Sigmoid colon (tissue), 7 donors: Measurements from ENCODE around the gene GCNA. TPM values are rescaled to one million over a fixed set of nuclear protein-coding genes. Genes with fewer than 3 reads are reported as not detected.

Experiments
- DNase-seq: peaks from one replicate; pipeline ENCODE4 v3.0.0-alpha.2; 2019
- H3K27ac ChIP-seq, 4 donors: fragments of 200-600 bp; sonication (generic); one replicate each; pipeline ENCODE4 v1.5.1; 2016 to 2019; ENCODE audit warnings: mild to moderate bottlenecking in 1 of 4
- H3K27me3 ChIP-seq, 3 donors: fragments of 200-600 bp; sonication (generic); one replicate each; pipeline ENCODE4 v1.5.1; 2019; ENCODE audit warnings: mild to moderate bottlenecking in 1 of 3
- H3K36me3 ChIP-seq, 4 donors: fragments of 200-600 bp; sonication (generic); one replicate each; pipeline ENCODE4 v1.5.1; 2016 to 2019
- H3K4me1 ChIP-seq, 4 donors: fragments of 200-600 bp; sonication (generic); one replicate each; pipeline ENCODE4 v1.5.1; 2017 to 2019
- H3K4me3 ChIP-seq, 4 donors: fragments of 200-600 bp; sonication (generic); one replicate each; pipeline ENCODE4 v1.5.1; 2017 to 2019; ENCODE audit warnings: mild to moderate bottlenecking in 2 of 4, moderate library complexity in 1 of 4
- H3K9me3 ChIP-seq, 4 donors: fragments of 200-600 bp in 3 of 4; sonication (generic) in 3 of 4; one replicate each; pipeline versions ENCODE4 v1.5.1 to v1.6.1; 2013 to 2019
- EP300 ChIP-seq, 4 donors: sonication (generic); formaldehyde crosslinking; IDR thresholded peaks; one replicate each; pipeline ENCODE4 v1.6.1; 2017; ENCODE audit warnings: antibody characterized with exemption in 4 of 4
- POLR2A ChIP-seq, 2 donors: fragments of 450-650 bp; IDR thresholded peaks; one replicate each; pipeline ENCODE4 v1.6.1; 2016; ENCODE audit warnings: antibody characterized with exemption in 2 of 2, mild to moderate bottlenecking in 2 of 2, moderate library complexity in 2 of 2
- POLR2AphosphoS5 ChIP-seq, 4 donors: sonication (generic); formaldehyde crosslinking; IDR thresholded peaks; one replicate each; pipeline ENCODE4 v1.6.1; 2017; ENCODE audit warnings: antibody characterized with exemption in 4 of 4
- WGBS, 2 donors: extraction: QIAGEN DNeasy Blood & Tissue Kit; methylation state at CpG; one replicate each; pipeline ENCODE4 v1.1.7; 2013; 5-methylcytosine and 5-hydroxymethylcytosine counted together
- intact Hi-C: fragments of 100-400 bp; cut with DNase I; formaldehyde crosslinking; loops from one replicate; pipeline ENCODE4 v1.15.1; 2023
- polyA plus RNA-seq, 3 donors: library from polyadenylated mRNA; stranded (reverse); fragments of 200-250 nt; gene quantifications; one replicate each; pipeline ENCODE4 v1.2.3, GENCODE V29; 2013
- total RNA-seq, 4 donors: library from RNA; depleted of rRNA; stranded (reverse); fragments of >200 nt; gene quantifications; one replicate each; pipeline ENCODE4 v1.1.0, GENCODE V29; 2016
- TF ChIP-seq, protein P1 (sequence below), 4 experiments: fragments of 450-650 bp in 3 of 4; fragments of 200-600 bp in 1 of 4; IDR thresholded peaks; one replicate each; pipeline ENCODE4 v1.5.1; 2016 to 2019; ENCODE audit warnings: antibody characterized with exemption in 4 of 4, mild to moderate bottlenecking in 3 of 4, moderate library complexity in 2 of 4
- donor health status: healthy with polysubstance abuse.
- donor health status: Bipolar disorder and iron deficiency.
- donor health status: healthy.

GCNA gene
- total and polyA plus RNA-seq, 7 donors, result 0.60 to 5.0 (median 1.5) TPM

DNA sequence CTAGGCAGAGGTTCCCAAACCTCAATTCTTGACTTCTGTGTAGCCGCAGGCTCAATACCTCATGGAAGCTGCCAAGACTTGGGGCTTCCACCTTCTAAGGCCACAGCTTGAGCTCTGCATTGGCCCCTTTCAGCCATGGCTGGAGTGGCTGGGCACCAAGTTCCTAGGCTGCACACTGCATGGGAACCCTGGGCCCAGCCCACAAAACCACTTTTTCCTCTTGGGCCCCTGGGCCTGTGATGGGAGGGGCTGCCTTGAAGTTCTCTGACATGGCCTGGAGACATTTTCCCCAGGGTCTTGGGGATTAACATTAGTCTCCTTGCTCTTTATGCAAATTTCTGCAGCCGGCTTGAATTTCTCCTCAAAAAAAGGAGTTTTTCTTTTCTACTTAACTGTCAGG, 75.1 kb downstream of the GCNA start:
- no peak overlapping the region for H3K4me3 ChIP-seq
- no peak for DNase-seq
- intact Hi-C loops, result no loop called here

DNA sequence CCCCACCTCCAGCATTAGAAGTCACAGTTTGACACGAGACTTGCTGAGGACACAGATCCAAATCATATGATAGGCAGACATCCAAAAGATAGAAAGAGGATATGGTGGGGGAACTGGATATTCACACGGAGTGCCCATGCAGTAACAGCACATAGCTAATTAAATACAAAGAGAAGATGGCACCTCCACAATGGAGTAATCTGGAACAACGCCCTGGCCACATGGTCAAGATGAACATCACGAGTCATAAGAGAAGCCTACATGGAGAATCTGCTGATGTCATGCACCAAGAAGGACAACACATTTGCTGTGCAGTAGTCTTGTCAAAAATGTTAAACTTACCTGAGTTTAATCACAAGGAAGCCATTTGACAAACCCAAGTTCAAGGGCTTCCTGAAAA, 79.0 kb downstream of the GCNA start:
- Histone ChIP-seq H3K9me3 (no peaks in the 10 kb centered on the region), H3K4me1 (no peaks in the 10 kb centered on the region), H3K4me3 (no peak overlapping the region), H3K27me3 (no peaks in the 10 kb centered on the region), H3K36me3 (no peaks in the 10 kb centered on the region), H3K27ac (no peak overlapping the region)
- no peak for DNase-seq
- 87% methylated on average over 4 of the region's 4 CpGs for WGBS, 2 donors
- TF ChIP-seq, protein P1, sequence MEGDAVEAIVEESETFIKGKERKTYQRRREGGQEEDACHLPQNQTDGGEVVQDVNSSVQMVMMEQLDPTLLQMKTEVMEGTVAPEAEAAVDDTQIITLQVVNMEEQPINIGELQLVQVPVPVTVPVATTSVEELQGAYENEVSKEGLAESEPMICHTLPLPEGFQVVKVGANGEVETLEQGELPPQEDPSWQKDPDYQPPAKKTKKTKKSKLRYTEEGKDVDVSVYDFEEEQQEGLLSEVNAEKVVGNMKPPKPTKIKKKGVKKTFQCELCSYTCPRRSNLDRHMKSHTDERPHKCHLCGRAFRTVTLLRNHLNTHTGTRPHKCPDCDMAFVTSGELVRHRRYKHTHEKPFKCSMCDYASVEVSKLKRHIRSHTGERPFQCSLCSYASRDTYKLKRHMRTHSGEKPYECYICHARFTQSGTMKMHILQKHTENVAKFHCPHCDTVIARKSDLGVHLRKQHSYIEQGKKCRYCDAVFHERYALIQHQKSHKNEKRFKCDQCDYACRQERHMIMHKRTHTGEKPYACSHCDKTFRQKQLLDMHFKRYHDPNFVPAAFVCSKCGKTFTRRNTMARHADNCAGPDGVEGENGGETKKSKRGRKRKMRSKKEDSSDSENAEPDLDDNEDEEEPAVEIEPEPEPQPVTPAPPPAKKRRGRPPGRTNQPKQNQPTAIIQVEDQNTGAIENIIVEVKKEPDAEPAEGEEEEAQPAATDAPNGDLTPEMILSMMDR (IDR thresholded peaks at IDR 0.05), result no peak
- TF ChIP-seq POLR2A (IDR thresholded peaks at IDR 0.05), result no peak
- no peak for TF ChIP-seq EP300 (IDR thresholded peaks at IDR 0.05)
- intact Hi-C loops, result no loop called here

More for the DNA sequence above, 75.1 kb downstream of the GCNA start:
- WGBS, 2 donors, result 93 to 95% methylated on average over 2 of the region's 2 CpGs
- no peaks in the 10 kb centered on the region for H3K9me3 ChIP-seq
- H3K4me1 ChIP-seq, result no peaks in the 10 kb centered on the region
- TF ChIP-seq POLR2AphosphoS5 (IDR thresholded peaks at IDR 0.05) (no peak), POLR2A (IDR thresholded peaks at IDR 0.05) (no peak), EP300 (IDR thresholded peaks at IDR 0.05) (no peak)
- TF ChIP-seq, protein P1 (IDR thresholded peaks at IDR 0.05), result no peak
- no peak overlapping the region for H3K27ac ChIP-seq
- H3K27me3 ChIP-seq, result no peaks in the 10 kb centered on the region
- no peaks in the 10 kb centered on the region for H3K36me3 ChIP-seq

DNA sequence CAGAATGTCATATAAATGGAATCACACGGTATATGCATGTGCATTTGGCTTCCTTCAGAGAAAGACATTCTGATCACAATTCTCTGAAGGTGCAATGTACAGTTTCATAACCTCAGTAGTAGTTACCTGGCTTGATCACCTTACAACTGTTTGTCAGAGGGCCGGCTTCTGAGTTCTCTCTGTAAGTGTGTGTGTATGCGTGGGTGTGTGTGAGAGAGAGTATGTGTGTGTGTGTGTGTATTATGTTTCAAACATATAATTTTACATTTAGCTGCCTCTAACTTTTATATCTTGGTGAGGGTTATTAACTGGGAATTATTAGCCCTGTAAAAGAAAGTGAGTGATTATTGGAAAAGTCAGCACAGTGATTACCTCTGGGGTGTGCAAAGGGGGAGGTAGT, 81.1 kb downstream of the GCNA start:
- 41 to 74% methylated on average over 3 of the region's 3 CpGs for WGBS, 2 donors
- H3K27me3 ChIP-seq, result no peaks in the 10 kb centered on the region
- no peaks in the 10 kb centered on the region for H3K4me1 ChIP-seq

DNA sequence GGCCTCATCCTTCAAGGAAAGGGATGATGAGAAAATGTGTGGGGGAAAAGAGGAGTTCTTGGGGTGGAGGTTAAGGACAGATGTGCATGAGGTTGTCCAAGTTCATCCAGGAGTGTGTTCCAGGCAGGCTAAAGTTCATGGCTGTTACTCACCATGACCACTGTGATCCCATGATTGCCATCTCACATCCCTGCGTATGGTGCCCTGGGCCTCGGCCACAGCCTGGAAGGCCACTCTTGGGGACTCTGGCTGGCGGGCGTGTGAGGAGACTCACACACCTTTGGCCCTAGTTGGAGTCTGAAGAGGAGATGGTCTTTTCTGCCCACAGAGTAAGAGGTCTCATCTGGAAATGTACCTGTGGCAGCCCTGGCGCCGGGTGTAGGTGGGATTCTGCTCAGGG, 81.7 kb downstream of the GCNA start:
- Histone ChIP-seq H3K27me3 (no peaks in the 10 kb centered on the region), H3K9me3 (no peaks in the 10 kb centered on the region), H3K4me3 (no peak overlapping the region), H3K36me3 (no peaks in the 10 kb centered on the region), H3K4me1 (no peaks in the 10 kb centered on the region), H3K27ac (no peak overlapping the region)
- 90 to 95% methylated on average over 6 of the region's 6 CpGs for WGBS, 2 donors
- TF ChIP-seq POLR2AphosphoS5 (IDR thresholded peaks at IDR 0.05), result no peak
- no peak for DNase-seq
- intact Hi-C loops, result no loop called here

More for the DNA sequence above, 81.1 kb downstream of the GCNA start:
- Histone ChIP-seq H3K4me3 (no peak overlapping the region), H3K36me3 (no peaks in the 10 kb centered on the region), H3K9me3 (no peaks in the 10 kb centered on the region), H3K27ac (no peak overlapping the region)
- intact Hi-C loops, result no loop called here
- no peak for DNase-seq
- no peak for TF ChIP-seq EP300 (IDR thresholded peaks at IDR 0.05)
- TF ChIP-seq, protein P1 (IDR thresholded peaks at IDR 0.05), result no peak
- TF ChIP-seq POLR2A (IDR thresholded peaks at IDR 0.05), result no peak
- TF ChIP-seq POLR2AphosphoS5 (IDR thresholded peaks at IDR 0.05), result no peak

DNA sequence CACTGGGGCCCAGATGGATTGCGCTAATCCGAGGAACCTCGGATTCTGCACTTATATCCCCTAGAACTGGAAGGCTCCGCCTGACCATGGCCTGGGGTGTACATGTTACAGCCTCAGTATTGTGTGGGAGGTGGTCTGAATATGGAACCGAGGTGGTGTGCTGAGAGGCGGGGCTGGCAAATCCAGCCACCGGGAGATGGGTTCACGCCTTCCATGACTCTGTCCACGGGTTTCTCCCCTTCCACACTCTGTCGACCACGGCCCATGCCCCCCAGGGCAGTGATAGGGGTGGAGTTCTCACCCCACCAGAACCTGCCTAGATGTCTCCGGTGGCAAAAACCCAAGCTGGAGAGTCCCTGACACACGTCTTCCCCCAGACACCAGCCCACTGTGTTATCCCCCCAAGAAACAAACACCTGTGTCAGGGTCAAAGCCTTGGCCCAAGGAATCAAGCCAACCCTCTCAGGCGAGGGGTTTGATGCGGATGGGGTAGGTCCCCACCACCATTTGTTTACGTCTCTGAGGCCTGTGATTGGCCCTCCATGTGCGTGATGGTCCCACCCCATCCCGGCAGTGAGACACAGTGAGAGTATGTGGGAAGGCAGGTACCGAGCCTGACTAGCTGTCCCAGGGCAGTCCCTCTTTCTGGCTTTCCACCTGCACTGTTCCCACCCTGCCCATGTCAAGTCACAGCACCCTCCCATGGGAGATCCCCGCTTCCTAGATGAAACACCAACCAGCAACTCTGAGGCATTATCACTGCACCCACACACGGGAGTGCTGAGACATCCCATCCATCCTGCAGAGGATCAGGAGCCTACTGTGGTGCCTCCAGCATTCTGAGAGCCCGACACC, 82.6 kb downstream of the GCNA start:
- no peak overlapping the region for H3K27ac ChIP-seq
- DNase-seq, result no peak
- no peaks in the 10 kb centered on the region for H3K9me3 ChIP-seq
- 85 to 87% methylated on average over 22 of the region's 22 CpGs for WGBS, 2 donors
- no peaks in the 10 kb centered on the region for H3K27me3 ChIP-seq
- TF ChIP-seq EP300 (IDR thresholded peaks at IDR 0.05) (no peak), POLR2A (IDR thresholded peaks at IDR 0.05) (no peak), POLR2AphosphoS5 (IDR thresholded peaks at IDR 0.05) (no peak)
- TF ChIP-seq, protein P1 (IDR thresholded peaks at IDR 0.05), result no peak
- intact Hi-C loops, result no loop called here
- no peaks in the 10 kb centered on the region for H3K4me1 ChIP-seq
- H3K4me3 ChIP-seq, result no peak overlapping the region
- no peaks in the 10 kb centered on the region for H3K36me3 ChIP-seq
